HCT116 (cell line): ENCODE measurements around the gene NAT10. TPM values are rescaled to one million over a fixed set of nuclear protein-coding genes. Genes with fewer than 3 reads are reported as not detected.

Source experiments
- ATAC-seq: fragments of 200-7000 bp; cut with Tn5 transposase; 2 replicates; pipeline ENCODE4 v1.9.1; 2020; ENCODE audit warnings: mild to moderate bottlenecking, moderate library complexity
- BruUV-seq: library from RNA; stranded (reverse); fragments of 400-500 nt; replicated peaks from 2 replicates; lab custom pipeline; 2021; lab: Mats Ljungman, UMichigan
- CTCF ChIA-PET: fragments of 300-600 bp; sonication (Branson Sonifier 250); formaldehyde crosslinking; loops from one replicate; lab custom pipeline; 2021; ENCODE audit warnings: antibody characterized with exemption; lab: Charles Lee
- POLR2A ChIA-PET: fragments of 300-600, 350-600 bp; sonication (Branson Sonifier 250); formaldehyde crosslinking; loops from one replicate; lab custom pipeline; 2021; ENCODE audit warnings: antibody characterized with exemption; lab: Charles Lee
- RAD21 ChIA-PET, 2 experiments: fragments of 300-600 bp; sonication (Branson Sonifier 250); formaldehyde crosslinking; loops; one replicate each; lab custom pipeline; 2023; ENCODE audit warnings: low total read pairs in 2 of 2; ENCODE audit not compliant: uncharacterized antibody in 2 of 2, unreplicated experiment in 2 of 2, low non-redundant PET in 1 of 2; lab: Charles Lee
- DNase-seq: peaks from one replicate; pipeline ENCODE4 v3.0.0-alpha.2; 2010; ENCODE audit warnings: low read depth, low spot score
- H2AFZ ChIP-seq: fragments of 200-600 bp; shearing (Covaris generic), sonication (generic); 2 replicates; pipeline ENCODE4 v1.6.1; 2017; ENCODE audit warnings: low read depth, mixed run types, mixed read lengths, antibody characterized with exemption, low read length; ENCODE audit not compliant: poor library complexity, severe bottlenecking
- H3K27ac ChIP-seq: 2 replicates; pipeline ENCODE4 v1.5.1; 2012; ENCODE audit warnings: low read depth, low read length
- H3K27me3 ChIP-seq: fragments of 200-600 bp; sonication (generic); 2 replicates; pipeline ENCODE4 v1.6.1; 2016; ENCODE audit warnings: mixed run types, low read length, mixed read lengths; ENCODE audit not compliant: insufficient read depth
- H3K36me3 ChIP-seq, 2 experiments: fragments of 200-500 bp in 1 of 2; fragments of 200-600 bp in 1 of 2; sonication (Bioruptor generic) in 1 of 2; sonication (generic) in 1 of 2; 2 replicates each; pipeline versions ENCODE4 v1.5.1 to v1.6.1; 2014 to 2016; ENCODE audit warnings: low read length in 2 of 2, inconsistent platforms in 1 of 2, mixed read lengths in 1 of 2, mixed run types in 1 of 2; ENCODE audit not compliant: insufficient read depth in 2 of 2, control insufficient read depth in 1 of 2
- H3K4me1 ChIP-seq, 2 experiments: fragments of 200-600 bp in 1 of 2; sonication (generic) in 1 of 2; 2 replicates each; pipeline versions ENCODE4 v1.5.1 to v1.6.1; 2012 to 2017; ENCODE audit warnings: low read length in 2 of 2, inconsistent platforms in 1 of 2, mild to moderate bottlenecking in 1 of 2, mixed read lengths in 1 of 2, mixed run types in 1 of 2, moderate library complexity in 1 of 2; ENCODE audit not compliant: insufficient read depth in 2 of 2, control insufficient read depth in 1 of 2
- H3K4me2 ChIP-seq: fragments of 200-600 bp; sonication (generic); 2 replicates; pipeline ENCODE4 v1.6.1; 2017; ENCODE audit warnings: mixed run types, low read length, mixed read lengths
- H3K4me3 ChIP-seq, 2 experiments: fragments of 200-600 bp in 1 of 2; sonication (generic) in 1 of 2; replicated peaks in 1 of 2; 2 replicates each; pipeline ENCODE4 v1.5.1; 2011 to 2016; ENCODE audit warnings: low read length in 2 of 2, control low read depth in 1 of 2, low read depth in 1 of 2, mild to moderate bottlenecking in 1 of 2, mixed read lengths in 1 of 2, mixed run types in 1 of 2
- H3K79me2 ChIP-seq: fragments of 200-600 bp; sonication (generic); 2 replicates; pipeline ENCODE4 v1.6.1; 2017; ENCODE audit warnings: mild to moderate bottlenecking, mixed run types, low read length, moderate library complexity, mixed read lengths; ENCODE audit not compliant: insufficient read depth
- H3K9ac ChIP-seq: fragments of 200-600 bp; sonication (generic); 2 replicates; pipeline ENCODE4 v1.6.1; 2016; ENCODE audit warnings: low read length, mixed read lengths
- H3K9me2 ChIP-seq: fragments of 200-600 bp; sonication (generic), shearing (Covaris generic); 2 replicates; pipeline ENCODE4 v1.6.1; 2017; ENCODE audit warnings: mixed run types, mild to moderate bottlenecking, moderate library complexity; ENCODE audit not compliant: insufficient read depth
- H3K9me3 ChIP-seq, 2 experiments: fragments of 200-500 bp in 1 of 2; fragments of 200-600 bp in 1 of 2; sonication (Bioruptor generic) in 1 of 2; sonication (generic) in 1 of 2; 2 replicates each; pipeline ENCODE4 v1.6.1; 2014 to 2017; ENCODE audit warnings: low read length in 2 of 2, mixed read lengths in 2 of 2, inconsistent platforms in 1 of 2, low read depth in 1 of 2, mild to moderate bottlenecking in 1 of 2, mixed run types in 1 of 2, moderate library complexity in 1 of 2; ENCODE audit not compliant: control insufficient read depth in 1 of 2, insufficient read depth in 1 of 2
- H4K20me1 ChIP-seq: fragments of 200-600 bp; sonication (generic), shearing (Covaris generic); 2 replicates; pipeline ENCODE4 v1.6.1; 2017; ENCODE audit warnings: mixed run types, mild to moderate bottlenecking, moderate library complexity; ENCODE audit not compliant: insufficient read depth
- CBX3 ChIP-seq: IDR thresholded peaks from 2 replicates; pipeline ENCODE4 v1.6.1; 2012; ENCODE audit warnings: low read depth
- CEBPB ChIP-seq: IDR thresholded peaks from 2 replicates; pipeline ENCODE4 v1.6.1; 2012; ENCODE audit warnings: low read depth
- EZH2 ChIP-seq: fragments of 200-600 bp; sonication (generic); IDR thresholded peaks from 2 replicates; pipeline ENCODE4 v1.6.1; 2017; ENCODE audit warnings: antibody characterized with exemption, mixed run types
- JUND ChIP-seq: IDR thresholded peaks from 2 replicates; pipeline ENCODE4 v1.6.1; 2012
- MAX ChIP-seq: IDR thresholded peaks from 2 replicates; pipeline ENCODE4 v1.6.1; 2012
- POLR2A ChIP-seq: IDR thresholded peaks from 2 replicates; pipeline ENCODE4 v1.7.0; 2011; ENCODE audit warnings: borderline replicate concordance; ENCODE audit not compliant: insufficient read depth, insufficient read length; ENCODE audit errors: extremely low read depth
- POLR2AphosphoS5 ChIP-seq: IDR thresholded peaks from 2 replicates; pipeline ENCODE4 v1.6.1; 2011; ENCODE audit warnings: mild to moderate bottlenecking, low read depth, low read length, moderate library complexity
- RAD21 ChIP-seq: IDR thresholded peaks from 2 replicates; pipeline ENCODE4 v1.6.1; 2012; ENCODE audit warnings: low read depth, mild to moderate bottlenecking
- TCF7L2 ChIP-seq: IDR thresholded peaks from 2 replicates; pipeline ENCODE4 v1.7.0; 2011; ENCODE audit warnings: borderline replicate concordance, inconsistent platforms; ENCODE audit not compliant: insufficient read depth, insufficient read length; ENCODE audit errors: extremely low read depth
- YY1 ChIP-seq: IDR thresholded peaks from 2 replicates; pipeline ENCODE4 v1.6.1; 2011; ENCODE audit warnings: low read length, low read depth, moderate library complexity, mild to moderate bottlenecking; ENCODE audit not compliant: insufficient replicate concordance; ENCODE audit errors: extremely low read depth
- ZFX ChIP-seq: fragments of 450-650 bp; IDR thresholded peaks from 2 replicates; pipeline ENCODE4 v1.6.1; 2017
- ZNF274 ChIP-seq: fragments of 200-500 bp; sonication (Bioruptor generic); IDR thresholded peaks from 2 replicates; pipeline ENCODE4 v1.6.1; 2014; ENCODE audit warnings: mild to moderate bottlenecking, low read depth, low read length, inconsistent platforms
- intact Hi-C: fragments of 100-400 bp; cut with micrococcal nuclease; formaldehyde crosslinking; loops from 2 replicates; pipeline ENCODE4 v1.10.0; 2022
- total RNA-seq: library from RNA; stranded (reverse); gene quantifications from one replicate; pipeline ENCODE4 v1.2.1, GENCODE V29; 2021; ENCODE audit not compliant: unreplicated experiment
- TF ChIP-seq, protein P1 (sequence below): IDR thresholded peaks from 2 replicates; pipeline ENCODE4 v1.6.1; 2012
- TF ChIP-seq, protein P2 (sequence below), 3 experiments: fragments of 200-600 bp in 1 of 3; sonication (generic) in 1 of 3; IDR thresholded peaks in 2 of 3; conservative IDR thresholded peaks in 1 of 3; 2 replicates each; pipeline ENCODE4 v1.5.1; 2012 to 2017; ENCODE audit warnings: low read depth in 2 of 3, low read length in 2 of 3, antibody characterized with exemption in 1 of 3, borderline replicate concordance in 1 of 3, control low read depth in 1 of 3, mild to moderate bottlenecking in 1 of 3, mixed read lengths in 1 of 3, mixed run types in 1 of 3, moderate library complexity in 1 of 3; ENCODE audit not compliant: insufficient read depth in 1 of 3

Gene NAT10
- total RNA-seq, 1 experiment from 2014 or later, result 101 TPM

- H3K9me2 ChIP-seq, result no peaks in the 10 kb centered on the region
- H4K20me1 ChIP-seq, result 0 out of 2 replicates have a peak, but pooled peaks cover 3% of the 10 kb centered on the region
- no peak overlapping the region for H3K4me2 ChIP-seq
- TF ChIP-seq CBX3, result no peak
- TF ChIP-seq, protein P1, sequence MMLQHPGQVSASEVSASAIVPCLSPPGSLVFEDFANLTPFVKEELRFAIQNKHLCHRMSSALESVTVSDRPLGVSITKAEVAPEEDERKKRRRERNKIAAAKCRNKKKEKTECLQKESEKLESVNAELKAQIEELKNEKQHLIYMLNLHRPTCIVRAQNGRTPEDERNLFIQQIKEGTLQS, result no peak
- no peak for TF ChIP-seq ZNF274
- TF ChIP-seq, protein P2, sequence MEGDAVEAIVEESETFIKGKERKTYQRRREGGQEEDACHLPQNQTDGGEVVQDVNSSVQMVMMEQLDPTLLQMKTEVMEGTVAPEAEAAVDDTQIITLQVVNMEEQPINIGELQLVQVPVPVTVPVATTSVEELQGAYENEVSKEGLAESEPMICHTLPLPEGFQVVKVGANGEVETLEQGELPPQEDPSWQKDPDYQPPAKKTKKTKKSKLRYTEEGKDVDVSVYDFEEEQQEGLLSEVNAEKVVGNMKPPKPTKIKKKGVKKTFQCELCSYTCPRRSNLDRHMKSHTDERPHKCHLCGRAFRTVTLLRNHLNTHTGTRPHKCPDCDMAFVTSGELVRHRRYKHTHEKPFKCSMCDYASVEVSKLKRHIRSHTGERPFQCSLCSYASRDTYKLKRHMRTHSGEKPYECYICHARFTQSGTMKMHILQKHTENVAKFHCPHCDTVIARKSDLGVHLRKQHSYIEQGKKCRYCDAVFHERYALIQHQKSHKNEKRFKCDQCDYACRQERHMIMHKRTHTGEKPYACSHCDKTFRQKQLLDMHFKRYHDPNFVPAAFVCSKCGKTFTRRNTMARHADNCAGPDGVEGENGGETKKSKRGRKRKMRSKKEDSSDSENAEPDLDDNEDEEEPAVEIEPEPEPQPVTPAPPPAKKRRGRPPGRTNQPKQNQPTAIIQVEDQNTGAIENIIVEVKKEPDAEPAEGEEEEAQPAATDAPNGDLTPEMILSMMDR (IDR thresholded peaks at IDR 0.05 in 2 of 3, conservative IDR thresholded peaks at IDR 0.05 in 1 of 3; ENCODE audit: borderline replicate concordance in 1 of 3, insufficient read depth in 1 of 3, low read depth in 2 of 3, low read length in 2 of 3), result no peak
- TF ChIP-seq YY1, result no peak
- TF ChIP-seq RAD21, result no peak
- TF ChIP-seq POLR2AphosphoS5, result no peak
- no peaks in the 10 kb centered on the region for H3K9me3 ChIP-seq
- DNase-seq (no peak), ATAC-seq (no peak)
- no peak overlapping the region for H3K9ac ChIP-seq
- H3K4me3 ChIP-seq, result no peak overlapping the region
- no peaks in the 10 kb centered on the region for H3K27me3 ChIP-seq
- H2AFZ ChIP-seq, result no peak overlapping the region
- intact Hi-C loops, result no loop called here
- peaks cover 60 to 93% of the 10 kb centered on the region in 2 experiments; a peak in 3 of 4 replicates for H3K36me3 ChIP-seq
- H3K27ac ChIP-seq, result no peak overlapping the region
- no peaks in the 10 kb centered on the region; the same call in 1 of the 2 replicates for H3K79me2 ChIP-seq
- RAD21 ChIA-PET, result no interaction called here
- no peaks in the 10 kb centered on the region for H3K4me1 ChIP-seq
- CTCF ChIA-PET, result no interaction called here
- POLR2A ChIA-PET, result no interaction called here
- BruUV-seq, result no TSS peak
Observed at GRCh38 chr11:34139346-34139745, 33.9 kb downstream of the NAT10 start.

GRCh38 chr11:34140149-34140548 lies 34.7 kb downstream of the NAT10 start:
- intact Hi-C loops, result no loop called here
- Histone ChIP-seq H3K36me3 (peaks cover 66 to 93% of the 10 kb centered on the region in 2 experiments; a peak in 3 of 4 replicates), H3K4me1 (no peaks in the 10 kb centered on the region), H2AFZ (no peak overlapping the region), H4K20me1 (0 out of 2 replicates have a peak, but pooled peaks cover 3% of the 10 kb centered on the region), H3K4me3 (no peak overlapping the region), H3K27me3 (no peaks in the 10 kb centered on the region), H3K9me3 (no peaks in the 10 kb centered on the region), H3K4me2 (no peak overlapping the region), H3K9me2 (no peaks in the 10 kb centered on the region), H3K79me2 (no peaks in the 10 kb centered on the region; the same call in 1 of the 2 replicates), H3K9ac (no peak overlapping the region), H3K27ac (no peak overlapping the region)
- TF ChIP-seq POLR2AphosphoS5 (no peak), CBX3 (no peak), ZFX (no peak), POLR2A (no peak), EZH2 (no peak), MAX (no peak), TCF7L2 (no peak), ZNF274 (no peak), CEBPB (no peak), YY1 (no peak), RAD21 (no peak), JUND (no peak)
- RAD21 ChIA-PET, result no interaction called here
- ATAC-seq (no peak), DNase-seq (no peak)
- POLR2A ChIA-PET, result interaction anchor here (1.0 kb wide), 1 partner anchor 35 kb away, joined by 3 read pairs; the partner anchor contains the start of gene NAT10
- CTCF ChIA-PET, result no interaction called here
- no TSS peak for BruUV-seq
